Colonic mucosa (tissue), 4 donors: Measurements from ENCODE around the gene CAMSAP3. TPM values are rescaled to one million over a fixed set of nuclear protein-coding genes. Genes with fewer than 3 reads are reported as not detected.

Source experiments
- DNase-seq: peaks from one replicate; pipeline ENCODE4 v3.0.0-alpha.2; 2020
- H3K27ac ChIP-seq: fragments of 200-600 bp; one replicate; pipeline ENCODE4 v1.8.0; 2021
- H3K27me3 ChIP-seq: fragments of 200-600 bp; one replicate; pipeline ENCODE4 v1.8.0; 2021
- H3K36me3 ChIP-seq: fragments of 200-600 bp; one replicate; pipeline ENCODE4 v1.8.0; 2021
- H3K4me1 ChIP-seq: fragments of 200-600 bp; one replicate; pipeline ENCODE4 v1.8.0; 2021; ENCODE audit warnings: mild to moderate bottlenecking
- H3K4me3 ChIP-seq: fragments of 200-600 bp; one replicate; pipeline ENCODE4 v1.8.0; 2021
- H3K9ac ChIP-seq, 2 donors: one replicate each; pipeline ENCODE4 v1.7.0; 2013; ENCODE audit warnings: control low read depth in 2 of 2, low read depth in 2 of 2, low read length in 2 of 2
- H3K9me3 ChIP-seq: fragments of 200-600 bp; one replicate; pipeline ENCODE4 v1.8.0; 2021
- intact Hi-C: fragments of 100-400 bp; cut with DNase I; formaldehyde crosslinking; loops from one replicate; pipeline ENCODE4 v1.14.1; 2022
- total RNA-seq, 2 donors: library from RNA; stranded (reverse); fragmentation: NEBNext Ultra II Directional in 1 of 2; extraction: Animal tissue kit (Norgen Biotek cat#: 25700) in 1 of 2; gene quantifications; one replicate each; pipeline ENCODE4 v1.2.1, GENCODE V29; 2021
- TF ChIP-seq, protein P1 (sequence below): fragments of 200-600 bp; IDR thresholded peaks from one replicate; pipeline ENCODE4 v1.8.0; 2022; ENCODE audit warnings: antibody characterized with exemption, mild to moderate bottlenecking
- donor health status: healthy.
- donor health status: DM: no; HTN: no; CAD: no.
- donor health status: DM: no; HTN: no; CAD: no.

Gene CAMSAP3
- total RNA-seq, 2 donors from 2014 or later = 41.1 to 55.4 TPM

DNA sequence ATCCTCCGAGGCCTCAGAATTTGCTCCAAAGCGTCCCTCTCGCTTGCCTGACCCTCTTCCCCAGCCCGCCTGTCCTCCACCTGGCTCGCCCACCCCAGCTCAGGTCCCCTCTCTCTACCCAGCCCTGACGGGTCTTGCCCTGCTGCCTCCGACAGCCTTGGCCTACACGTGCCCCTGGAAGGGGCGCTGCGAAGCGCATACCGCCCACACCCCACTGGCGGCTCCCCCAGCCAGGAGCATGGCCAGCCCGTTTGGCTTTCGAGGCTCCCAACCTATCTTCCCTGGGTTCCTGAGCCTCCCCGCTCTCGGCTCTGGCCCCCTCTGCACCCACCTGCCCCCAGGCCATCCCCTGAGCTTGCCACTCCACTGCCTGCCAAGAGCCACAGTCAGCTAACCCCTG, 29.1 kb downstream of the CAMSAP3 start:
- Histone ChIP-seq H3K4me1 (peaks cover 8% of the 10 kb centered on the region), H3K27me3 (no peaks in the 10 kb centered on the region), H3K27ac (no peak overlapping the region), H3K9me3 (no peaks in the 10 kb centered on the region), H3K36me3 (peaks cover 5% of the 10 kb centered on the region), H3K4me3 (no peak overlapping the region), H3K9ac (no peak overlapping the region)
- DNase-seq = no peak
- TF ChIP-seq, protein P1, sequence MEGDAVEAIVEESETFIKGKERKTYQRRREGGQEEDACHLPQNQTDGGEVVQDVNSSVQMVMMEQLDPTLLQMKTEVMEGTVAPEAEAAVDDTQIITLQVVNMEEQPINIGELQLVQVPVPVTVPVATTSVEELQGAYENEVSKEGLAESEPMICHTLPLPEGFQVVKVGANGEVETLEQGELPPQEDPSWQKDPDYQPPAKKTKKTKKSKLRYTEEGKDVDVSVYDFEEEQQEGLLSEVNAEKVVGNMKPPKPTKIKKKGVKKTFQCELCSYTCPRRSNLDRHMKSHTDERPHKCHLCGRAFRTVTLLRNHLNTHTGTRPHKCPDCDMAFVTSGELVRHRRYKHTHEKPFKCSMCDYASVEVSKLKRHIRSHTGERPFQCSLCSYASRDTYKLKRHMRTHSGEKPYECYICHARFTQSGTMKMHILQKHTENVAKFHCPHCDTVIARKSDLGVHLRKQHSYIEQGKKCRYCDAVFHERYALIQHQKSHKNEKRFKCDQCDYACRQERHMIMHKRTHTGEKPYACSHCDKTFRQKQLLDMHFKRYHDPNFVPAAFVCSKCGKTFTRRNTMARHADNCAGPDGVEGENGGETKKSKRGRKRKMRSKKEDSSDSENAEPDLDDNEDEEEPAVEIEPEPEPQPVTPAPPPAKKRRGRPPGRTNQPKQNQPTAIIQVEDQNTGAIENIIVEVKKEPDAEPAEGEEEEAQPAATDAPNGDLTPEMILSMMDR = no peak
- intact Hi-C loops = no loop called here

DNA sequence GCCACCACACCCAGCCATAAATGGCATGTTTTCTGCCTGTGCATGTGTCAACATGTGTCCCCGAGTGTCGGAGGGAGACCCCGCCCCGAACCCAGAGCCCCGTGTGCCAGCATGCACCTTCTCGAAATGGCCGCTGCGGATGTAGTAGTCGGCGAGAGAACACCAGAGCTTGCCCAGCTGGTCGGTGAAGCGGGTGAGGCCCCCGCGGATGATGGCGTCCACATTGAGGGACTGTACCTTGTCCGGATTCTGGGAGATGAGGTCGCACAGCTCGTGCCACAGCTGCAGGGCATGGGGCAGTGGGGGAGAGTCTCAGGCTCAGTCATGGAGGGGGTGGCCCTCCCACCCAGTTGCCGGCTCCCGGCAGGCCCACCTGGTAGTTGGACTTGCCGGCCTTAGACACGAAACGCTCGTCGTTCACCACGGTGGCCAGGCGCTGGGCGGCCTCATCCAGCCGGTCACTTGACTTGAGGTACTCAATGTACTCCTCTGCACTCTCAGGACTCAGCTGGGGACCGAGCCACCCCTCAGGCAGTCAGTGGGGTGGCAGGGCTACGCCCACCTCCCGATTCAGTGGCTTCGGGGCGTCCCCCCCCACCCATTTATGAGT, 30.2 kb downstream of the CAMSAP3 start:
- H3K27me3 ChIP-seq = no peaks in the 10 kb centered on the region
- no peak overlapping the region for H3K4me3 ChIP-seq
- no peaks in the 10 kb centered on the region for H3K9me3 ChIP-seq
- H3K27ac ChIP-seq = no peak overlapping the region
- no peak overlapping the region for H3K9ac ChIP-seq
- peaks cover 5% of the 10 kb centered on the region for H3K36me3 ChIP-seq
- H3K4me1 ChIP-seq = peaks cover 15% of the 10 kb centered on the region
- DNase-seq = no peak
- intact Hi-C loops = no loop called here
- TF ChIP-seq, protein P1 = no peak

GRCh38 chr19:7627166-7627565, 31.5 kb downstream of the CAMSAP3 start:
- intact Hi-C loops = no loop called here
- no peaks in the 10 kb centered on the region for H3K27me3 ChIP-seq
- DNase-seq = no peak
- TF ChIP-seq, protein P1 = no peak
- H3K4me1 ChIP-seq = peaks cover 16% of the 10 kb centered on the region
- no peak overlapping the region for H3K27ac ChIP-seq
- no peak overlapping the region for H3K9ac ChIP-seq
- H3K36me3 ChIP-seq = peaks cover 5% of the 10 kb centered on the region
- no peaks in the 10 kb centered on the region for H3K9me3 ChIP-seq
- no peak overlapping the region for H3K4me3 ChIP-seq

DNA sequence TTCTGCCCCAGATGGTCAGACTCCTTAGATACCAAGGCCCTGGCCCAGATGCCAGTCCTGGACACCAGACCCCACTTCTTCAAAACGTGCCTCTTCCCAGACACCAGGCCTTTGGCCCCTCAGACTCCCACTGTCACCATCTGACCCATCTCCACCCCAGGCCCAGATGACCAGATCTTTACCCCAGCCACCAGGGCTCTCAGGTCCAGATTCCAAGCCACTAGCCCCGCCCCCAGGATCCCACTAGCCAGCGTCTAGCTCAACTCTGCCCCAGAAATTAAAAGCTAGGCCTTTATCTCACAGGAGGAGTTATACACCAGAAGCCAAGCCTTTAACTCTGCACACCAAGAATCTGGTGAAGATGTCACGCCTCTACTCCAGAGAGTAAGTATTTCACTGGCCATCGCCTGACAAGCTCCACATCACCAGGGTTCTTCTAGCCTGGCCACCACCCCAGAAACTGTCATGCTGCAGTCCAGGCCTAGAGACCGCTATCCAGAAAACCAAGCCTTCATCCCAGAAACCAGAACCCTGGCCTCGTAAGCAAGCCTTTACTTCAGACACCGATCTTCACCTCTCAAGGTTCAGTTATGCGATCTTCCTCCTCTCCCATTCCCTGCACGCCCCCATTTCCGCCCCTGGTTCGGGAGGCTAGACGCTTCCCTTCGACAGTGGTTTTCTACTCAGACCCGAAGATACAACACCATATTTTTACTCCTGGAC, 33.1 kb downstream of the CAMSAP3 start:
- H3K9me3 ChIP-seq = no peaks in the 10 kb centered on the region
- TF ChIP-seq, protein P1 = no peak
- peaks cover 16% of the 10 kb centered on the region for H3K4me1 ChIP-seq
- no peaks in the 10 kb centered on the region for H3K27me3 ChIP-seq
- peak overlapping the region; percentile 63 to 91 for H3K9ac ChIP-seq
- H3K36me3 ChIP-seq = peaks cover 5% of the 10 kb centered on the region
- peak overlapping the region; percentile 93 for H3K4me3 ChIP-seq
- no peak for DNase-seq
- peak overlapping the region; percentile 43 for H3K27ac ChIP-seq
- intact Hi-C loops = no loop called here

DNA sequence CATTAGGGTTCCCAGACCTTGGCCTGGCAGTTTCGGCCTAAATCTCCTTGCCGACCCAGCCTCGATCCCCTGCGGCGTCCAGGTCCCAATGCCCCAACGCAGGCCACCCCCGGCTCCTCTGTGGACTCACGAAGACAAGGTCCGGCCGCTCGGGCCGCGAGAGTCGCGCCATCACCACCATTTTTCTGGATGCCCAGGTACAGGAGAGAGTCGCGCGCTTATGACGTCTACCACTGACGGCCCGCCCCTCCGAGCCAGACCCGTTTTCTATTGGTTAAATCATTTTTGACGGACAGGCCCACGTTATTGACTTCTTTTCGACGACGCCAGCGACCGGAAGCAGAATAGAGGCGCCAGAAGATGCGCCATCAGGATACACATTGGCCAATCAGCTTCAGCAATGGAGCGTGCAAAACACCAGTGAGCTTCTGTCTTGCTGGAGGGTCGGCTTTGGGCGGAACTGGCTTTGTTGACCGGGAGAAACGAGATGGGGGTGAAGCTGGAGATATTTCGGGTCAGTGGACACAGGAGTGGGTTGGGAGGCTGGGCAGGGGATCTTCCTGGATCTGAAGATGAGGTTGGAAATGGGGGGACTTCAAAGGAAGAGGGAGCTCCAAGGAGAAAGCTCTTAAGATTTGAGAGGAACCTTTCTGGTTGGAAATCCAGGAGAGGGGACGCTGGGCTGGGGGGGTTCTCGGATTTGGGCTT, 33.8 kb downstream of the CAMSAP3 start, which contains the start of the genes PET100 and XAB2:
PET100 (plus strand) TSS at position 447 of the 708 bp plus-strand sequence; CDS start at position 488, 41 bp downstream.
XAB2 (minus strand) TSS at position 199 of the 708 bp plus-strand sequence; CDS start at position 181, 18 bp downstream.
- peaks cover 5% of the 10 kb centered on the region for H3K36me3 ChIP-seq
- TF ChIP-seq, protein P1 = no peak

More for the DNA sequence above, 33.8 kb downstream of the CAMSAP3 start, which contains the start of the genes PET100 and XAB2:
- intact Hi-C loops = no loop called here
- Histone ChIP-seq H3K9me3 (no peaks in the 10 kb centered on the region), H3K27ac (peak within 1 kb of the TSS; percentile 43), H3K4me1 (peaks cover 16% of the 10 kb centered on the region), H3K9ac (peak within 1 kb of the TSS; percentile 63 to 91), H3K4me3 (peak within 1 kb of the TSS; percentile 93), H3K27me3 (no peaks in the 10 kb centered on the region)
- DNase-seq = peak; percentile 97
